ENCODE measurements around the gene CKAP2.

DNA sequence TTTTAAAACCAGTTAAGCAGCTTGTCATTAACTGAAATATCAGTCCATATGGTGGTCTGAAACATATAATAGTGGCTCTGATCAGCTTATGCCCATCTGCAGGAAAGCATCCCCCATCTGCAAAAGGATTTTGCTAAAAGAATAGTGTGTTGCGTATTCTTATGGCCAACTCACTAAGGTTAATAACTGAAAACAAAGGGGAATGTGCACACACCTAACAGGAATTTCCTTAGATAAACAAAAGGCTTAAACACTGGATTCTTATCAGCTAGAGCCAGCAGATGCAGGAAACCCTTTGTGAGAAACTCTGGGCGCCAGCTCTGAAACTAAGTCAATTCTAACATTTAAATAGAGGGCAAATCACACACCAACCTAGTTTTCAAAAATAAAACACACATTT, 27.0 kb upstream of the CKAP2 start:
- TF ChIP-seq, protein P1, sequence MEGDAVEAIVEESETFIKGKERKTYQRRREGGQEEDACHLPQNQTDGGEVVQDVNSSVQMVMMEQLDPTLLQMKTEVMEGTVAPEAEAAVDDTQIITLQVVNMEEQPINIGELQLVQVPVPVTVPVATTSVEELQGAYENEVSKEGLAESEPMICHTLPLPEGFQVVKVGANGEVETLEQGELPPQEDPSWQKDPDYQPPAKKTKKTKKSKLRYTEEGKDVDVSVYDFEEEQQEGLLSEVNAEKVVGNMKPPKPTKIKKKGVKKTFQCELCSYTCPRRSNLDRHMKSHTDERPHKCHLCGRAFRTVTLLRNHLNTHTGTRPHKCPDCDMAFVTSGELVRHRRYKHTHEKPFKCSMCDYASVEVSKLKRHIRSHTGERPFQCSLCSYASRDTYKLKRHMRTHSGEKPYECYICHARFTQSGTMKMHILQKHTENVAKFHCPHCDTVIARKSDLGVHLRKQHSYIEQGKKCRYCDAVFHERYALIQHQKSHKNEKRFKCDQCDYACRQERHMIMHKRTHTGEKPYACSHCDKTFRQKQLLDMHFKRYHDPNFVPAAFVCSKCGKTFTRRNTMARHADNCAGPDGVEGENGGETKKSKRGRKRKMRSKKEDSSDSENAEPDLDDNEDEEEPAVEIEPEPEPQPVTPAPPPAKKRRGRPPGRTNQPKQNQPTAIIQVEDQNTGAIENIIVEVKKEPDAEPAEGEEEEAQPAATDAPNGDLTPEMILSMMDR (IDR thresholded peaks at IDR 0.05 in 8 of 11, conservative IDR thresholded peaks at IDR 0.05 in 3 of 11), result no peak
- peak in 1 of 3 donors; percentile 25 for TF ChIP-seq POLR2AphosphoS5 (IDR thresholded peaks at IDR 0.05)
- no peak for TF ChIP-seq POLR2A (IDR thresholded peaks at IDR 0.05)
